ENCODE data around the gene GPC1. TPM values are rescaled to one million over a fixed set of nuclear protein-coding genes. Genes with fewer than 3 reads are reported as not detected.

GPC1 gene
- total and polyA plus RNA-seq, 10 of the 15 experiments (the other 5 are each of a cell fraction or from before 2014, with no cell fraction given) = 0.06 to 0.77 (median 0.23) TPM; not detected in 3

- ChIA-PET CTCF (no interaction called here), RAD21 (ENCODE audit: unreplicated experiment) (no interaction called here), POLR2A (no interaction called here), SMC1A (ENCODE audit: uncharacterized antibody, unreplicated experiment) (interaction anchor here (0.8 kb wide), 1 partner anchor 48 kb away, joined by 3 read pairs; no protein-coding TSS in a partner anchor)
- no peak for DNase-seq (ENCODE audit: low read depth, low spot score)
- Histone ChIP-seq H3K4me1 (ENCODE audit: control insufficient read depth, insufficient read depth, low read length) (no peaks in the 10 kb centered on the region), H3K27ac (ENCODE audit: control insufficient read depth, insufficient read depth) (no peak overlapping the region), H3K27me3 (replicated peaks in 1 of 2; ENCODE audit: control insufficient read depth in 2 of 2, insufficient read depth in 2 of 2, low read length in 1 of 2) (peaks cover 8 to 10% of the 10 kb centered on the region in 2 experiments), H3K79me2 (ENCODE audit: control insufficient read depth, insufficient read depth, low read length) (no peaks in the 10 kb centered on the region), H3K4me3 (no peak overlapping the region), H4K20me1 (ENCODE audit: control insufficient read depth, insufficient read depth) (no peaks in the 10 kb centered on the region), H3K4me2 (ENCODE audit: control insufficient read depth, insufficient read depth) (no peak overlapping the region), H3K36me3 (ENCODE audit: control insufficient read depth in 2 of 2, insufficient read depth in 2 of 2, low read length in 1 of 2) (no peaks in the 10 kb centered on the region), H3K9me3 (replicated peaks; ENCODE audit: control insufficient read depth, insufficient read depth, low read length) (no peaks in the 10 kb centered on the region), H2AFZ (ENCODE audit: control insufficient read depth, low read depth, low read length) (no peak overlapping the region), H3K9ac (ENCODE audit: control insufficient read depth, insufficient read depth, low read length) (no peak overlapping the region)
- TF ChIP-seq ESRRA (IDR thresholded peaks at IDR 0.05; ENCODE audit: low read length) (no peak), BMI1 (IDR thresholded peaks at IDR 0.05; ENCODE audit: borderline replicate concordance) (no peak), EP300 (IDR thresholded peaks at IDR 0.05; ENCODE audit: borderline replicate concordance in 1 of 2, control insufficient read depth in 1 of 2, low read depth in 2 of 2, low read length in 2 of 2) (no peak), NFIC (IDR thresholded peaks at IDR 0.05; ENCODE audit: low read depth, low read length) (no peak), RFX5 (IDR thresholded peaks at IDR 0.05; ENCODE audit: low read depth, low read length) (no peak)
- BruUV-seq (replicated peaks) = no TSS peak
- ATAC-seq = no peak
- 27% methylated on average over 18 of the region's 22 CpGs for WGBS (ENCODE audit: insufficient coverage, insufficient replicate concordance, low lambda C conversion rate, missing lambda C conversion rate)
- intact Hi-C loops (cut with micrococcal nuclease; ENCODE audit: unreplicated experiment) = no loop called here
- in situ Hi-C loops (cut with MboI) = no loop called here
- no peak for FAIRE-seq
Measured at GRCh38 chr2:240457223-240458043, 22.0 kb downstream of the GPC1 start.
